GM20000 (cell line): ENCODE data around the gene LRRN1.
A peak's percentile ranks its signal among the peaks of the same experiment; 100 is the strongest.

Experiments used
- DNase-seq: peaks from one replicate; pipeline ENCODE4 v3.0.0; 2012; ENCODE audit warnings: low spot score
- CTCF ChIP-seq: IDR thresholded peaks from 2 replicates; pipeline ENCODE4 v1.5.1; 2012; ENCODE audit warnings: mild to moderate bottlenecking, control low read depth; ENCODE audit errors: extremely low read depth, missing control alignments

Gene LRRN1

GRCh38 chr3:3798631-3799113, 559 bp upstream of the LRRN1 start:
- DNase-seq: peak; percentile 49
- no peak for TF ChIP-seq CTCF

DNA sequence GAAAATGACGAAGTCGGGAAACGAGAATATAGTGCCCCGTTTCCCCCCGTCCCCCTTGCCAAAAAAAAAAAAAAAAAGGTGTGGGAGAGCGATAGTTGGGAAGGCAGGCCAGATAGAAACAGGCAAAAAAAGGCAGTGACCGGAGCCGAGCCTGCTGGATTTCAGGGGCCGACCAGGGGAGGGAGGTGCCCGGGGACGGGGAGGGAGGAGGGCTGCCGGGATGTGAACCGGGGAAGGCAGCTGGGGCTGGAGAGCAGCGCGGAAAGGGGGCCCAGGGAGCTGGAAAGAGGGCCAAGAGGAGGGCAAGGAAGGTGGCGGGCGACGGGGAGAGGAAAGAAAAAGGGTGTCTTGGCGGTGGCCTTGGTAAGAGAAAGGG, 837 bp downstream of the LRRN1 start:
- DNase-seq: peak; percentile 42
- TF ChIP-seq CTCF: no peak

DNA sequence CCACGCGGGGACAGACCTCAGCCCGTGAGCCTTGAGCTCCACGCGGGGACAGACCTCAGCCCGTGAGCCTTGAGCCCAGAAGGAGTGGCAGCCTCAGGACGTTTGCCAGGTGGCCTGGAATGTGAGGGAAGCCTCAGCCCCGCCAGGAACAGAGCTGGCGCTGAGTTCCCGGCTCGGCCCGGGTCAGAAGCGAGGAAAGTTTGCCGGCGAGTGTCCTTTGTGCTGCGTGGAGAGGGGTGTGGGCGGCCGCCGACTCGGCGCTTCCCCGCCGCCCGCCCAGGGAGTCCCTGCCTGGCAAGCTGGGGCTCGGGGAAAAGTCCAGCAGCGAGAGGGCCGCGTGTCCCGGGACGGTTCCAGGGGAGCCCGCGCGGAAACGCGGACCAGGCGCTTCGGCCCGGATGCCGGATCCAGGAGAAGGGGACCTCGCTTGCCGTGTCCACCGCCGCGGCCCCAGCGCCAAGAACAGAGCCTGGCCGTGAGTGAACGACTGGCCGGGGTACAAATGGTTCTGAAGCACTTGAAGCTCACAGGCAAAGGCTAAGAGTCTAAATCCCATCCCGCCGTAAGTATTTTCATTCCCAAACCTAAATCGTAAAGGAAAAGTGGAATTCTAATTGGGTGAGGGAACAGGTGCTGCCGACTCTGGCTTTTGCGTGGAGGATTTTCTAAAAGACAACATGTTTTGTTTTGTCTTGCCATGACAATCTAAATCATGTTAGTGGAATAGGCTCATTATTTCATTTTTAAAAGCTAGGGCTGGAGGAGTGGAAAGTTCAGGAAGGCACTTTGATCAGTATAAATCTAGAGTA, 1.7 kb downstream of the LRRN1 start:
- no peak for DNase-seq
- no peak for TF ChIP-seq CTCF

- no peak for DNase-seq
- no peak for TF ChIP-seq CTCF
These were observed 2.2 kb downstream of the LRRN1 start for GRCh38 chr3:3801494-3801841.

DNA sequence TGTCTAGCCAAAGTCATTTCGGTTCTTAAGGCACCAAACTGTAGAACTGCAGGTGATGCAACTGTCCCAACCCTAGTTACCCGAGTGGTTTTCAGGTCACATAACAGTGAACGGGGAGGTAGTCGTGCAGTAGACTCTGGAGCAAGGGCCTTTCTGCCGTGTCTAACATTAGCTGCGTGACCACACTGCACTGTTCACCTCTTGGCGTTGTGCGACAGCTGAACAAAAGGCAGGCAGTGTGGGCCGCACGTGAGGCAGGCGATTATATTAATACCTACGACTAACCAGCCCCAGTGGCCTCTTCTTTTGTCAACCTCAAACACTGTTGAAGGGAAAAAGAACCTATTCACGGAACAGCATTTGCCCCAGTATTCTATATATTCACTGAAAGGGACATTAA, 2.8 kb downstream of the LRRN1 start:
- DNase-seq: no peak
- no peak for TF ChIP-seq CTCF

GRCh38 chr3:3804560-3804959, 5.3 kb downstream of the LRRN1 start:
- DNase-seq: no peak
- no peak for TF ChIP-seq CTCF

DNA sequence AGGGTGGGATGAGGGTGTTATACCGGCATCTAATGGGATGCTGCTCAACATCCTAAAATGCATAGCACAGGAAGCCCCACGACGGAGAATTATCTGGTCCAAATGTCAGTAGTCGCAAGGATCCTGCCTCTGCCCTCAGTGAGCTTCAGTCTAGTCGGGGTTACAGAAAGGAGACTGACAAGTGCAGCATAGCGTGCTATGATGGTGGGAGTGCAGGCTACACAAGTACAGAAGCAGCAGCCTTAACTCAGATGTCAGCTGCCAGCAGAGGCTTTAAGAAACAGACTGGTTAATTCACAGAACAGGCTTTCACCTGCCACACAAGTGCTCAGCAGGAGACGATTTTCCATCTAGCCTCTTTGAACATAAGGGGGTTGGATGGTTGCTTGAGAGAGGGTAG, 6.9 kb downstream of the LRRN1 start:
- no peak for TF ChIP-seq CTCF

More for the DNA sequence above, 6.9 kb downstream of the LRRN1 start:
- no peak for DNase-seq
